SW 1271 (cell line): ENCODE data around the gene SEMG2.

Source experiments
- DNase-seq, 2 experiments: peaks; one replicate each; lab custom pipeline; 2025; lab: John Stamatoyannopoulos, UW

Gene SEMG2, protein sequence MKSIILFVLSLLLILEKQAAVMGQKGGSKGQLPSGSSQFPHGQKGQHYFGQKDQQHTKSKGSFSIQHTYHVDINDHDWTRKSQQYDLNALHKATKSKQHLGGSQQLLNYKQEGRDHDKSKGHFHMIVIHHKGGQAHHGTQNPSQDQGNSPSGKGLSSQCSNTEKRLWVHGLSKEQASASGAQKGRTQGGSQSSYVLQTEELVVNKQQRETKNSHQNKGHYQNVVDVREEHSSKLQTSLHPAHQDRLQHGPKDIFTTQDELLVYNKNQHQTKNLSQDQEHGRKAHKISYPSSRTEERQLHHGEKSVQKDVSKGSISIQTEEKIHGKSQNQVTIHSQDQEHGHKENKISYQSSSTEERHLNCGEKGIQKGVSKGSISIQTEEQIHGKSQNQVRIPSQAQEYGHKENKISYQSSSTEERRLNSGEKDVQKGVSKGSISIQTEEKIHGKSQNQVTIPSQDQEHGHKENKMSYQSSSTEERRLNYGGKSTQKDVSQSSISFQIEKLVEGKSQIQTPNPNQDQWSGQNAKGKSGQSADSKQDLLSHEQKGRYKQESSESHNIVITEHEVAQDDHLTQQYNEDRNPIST

DNA sequence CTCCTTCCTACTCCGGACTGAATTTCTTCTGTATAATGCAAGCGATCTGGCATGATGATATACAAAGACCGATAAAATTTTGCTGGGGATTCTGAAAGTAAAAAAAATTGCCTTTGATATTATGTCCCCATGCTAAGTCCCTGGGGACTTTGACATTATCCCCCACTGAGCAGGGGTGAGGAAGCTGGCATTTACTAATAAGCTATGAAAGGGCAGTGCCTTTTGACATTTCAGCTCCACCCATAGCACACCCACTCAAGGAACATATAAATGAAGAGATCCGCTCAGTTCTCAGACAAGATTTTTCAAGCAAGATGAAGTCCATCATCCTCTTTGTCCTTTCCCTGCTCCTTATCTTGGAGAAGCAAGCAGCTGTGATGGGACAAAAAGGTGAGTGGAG is at the start of gene SEMG2:
TSS of gene SEMG2 (plus strand) at position 298 of the 400 bp plus-strand sequence. CDS start at position 315, 17 bp downstream.
- DNase-seq, result no peak

DNA sequence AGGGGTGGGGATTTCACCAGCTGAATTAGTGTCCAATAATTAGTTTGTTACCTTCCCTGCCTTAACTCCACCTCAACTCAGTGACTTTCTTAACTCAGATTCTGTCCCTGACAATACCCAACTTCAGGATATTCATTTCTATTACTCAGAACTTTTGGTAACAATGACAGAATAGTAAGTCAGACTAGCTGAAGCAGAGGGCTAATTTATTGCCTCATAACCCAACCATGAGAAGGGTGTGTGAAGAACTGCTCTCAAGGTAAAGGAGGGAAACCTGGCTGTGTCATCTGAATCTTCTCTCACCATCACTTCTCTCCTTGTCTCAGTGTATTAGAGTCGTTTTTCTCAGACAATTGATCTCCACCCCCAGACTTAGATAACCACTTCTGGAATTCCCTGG is 47.7 kb upstream of the SEMG2 start:
- DNase-seq, result no peak

DNA sequence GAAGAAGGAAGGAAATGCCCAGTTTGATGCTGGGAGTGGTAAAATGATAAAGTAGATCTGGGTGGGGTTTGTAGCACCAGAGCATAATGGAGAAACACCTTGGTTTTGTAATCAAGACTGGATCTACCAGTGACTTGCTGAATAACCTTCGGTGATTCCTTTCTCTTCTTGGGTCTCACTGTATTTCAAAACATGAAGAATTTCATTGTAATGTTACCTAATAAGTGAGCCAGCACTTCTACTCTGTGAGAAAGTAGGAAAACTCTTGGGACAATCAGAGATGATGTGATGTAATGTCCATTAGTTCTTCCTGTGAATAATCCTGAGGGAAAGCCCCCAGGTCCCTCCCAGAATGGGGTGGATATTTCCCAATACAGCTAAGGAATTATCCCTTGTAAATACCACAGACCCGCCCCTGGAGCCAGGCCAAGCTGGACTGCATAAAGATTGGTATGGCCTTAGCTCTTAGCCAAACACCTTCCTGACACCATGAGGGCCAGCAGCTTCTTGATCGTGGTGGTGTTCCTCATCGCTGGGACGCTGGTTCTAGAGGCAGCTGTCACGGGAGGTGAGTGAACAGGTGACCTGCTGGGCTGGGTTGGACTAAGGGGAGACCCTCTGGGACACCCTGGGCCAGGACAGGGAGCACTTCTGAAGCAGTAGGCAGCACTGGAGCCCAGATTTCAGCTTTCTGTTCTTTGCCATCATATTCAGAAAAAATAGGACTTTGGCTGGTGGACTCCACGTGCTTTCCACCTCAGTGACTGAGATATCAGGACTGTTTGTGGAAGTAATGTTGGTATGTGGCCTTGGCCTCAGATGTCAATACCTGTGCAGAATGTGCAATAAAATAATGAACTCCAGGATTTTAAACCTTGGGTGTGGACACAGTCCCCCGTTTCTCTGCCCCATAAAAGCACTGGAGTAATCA is 46.5 kb upstream of the SEMG2 start, which contains the start of gene PI3:
TSS of gene PI3 (plus strand) at position 469 of the 931 bp plus-strand sequence. CDS start at position 490, 21 bp downstream.
- no peak for DNase-seq

DNA sequence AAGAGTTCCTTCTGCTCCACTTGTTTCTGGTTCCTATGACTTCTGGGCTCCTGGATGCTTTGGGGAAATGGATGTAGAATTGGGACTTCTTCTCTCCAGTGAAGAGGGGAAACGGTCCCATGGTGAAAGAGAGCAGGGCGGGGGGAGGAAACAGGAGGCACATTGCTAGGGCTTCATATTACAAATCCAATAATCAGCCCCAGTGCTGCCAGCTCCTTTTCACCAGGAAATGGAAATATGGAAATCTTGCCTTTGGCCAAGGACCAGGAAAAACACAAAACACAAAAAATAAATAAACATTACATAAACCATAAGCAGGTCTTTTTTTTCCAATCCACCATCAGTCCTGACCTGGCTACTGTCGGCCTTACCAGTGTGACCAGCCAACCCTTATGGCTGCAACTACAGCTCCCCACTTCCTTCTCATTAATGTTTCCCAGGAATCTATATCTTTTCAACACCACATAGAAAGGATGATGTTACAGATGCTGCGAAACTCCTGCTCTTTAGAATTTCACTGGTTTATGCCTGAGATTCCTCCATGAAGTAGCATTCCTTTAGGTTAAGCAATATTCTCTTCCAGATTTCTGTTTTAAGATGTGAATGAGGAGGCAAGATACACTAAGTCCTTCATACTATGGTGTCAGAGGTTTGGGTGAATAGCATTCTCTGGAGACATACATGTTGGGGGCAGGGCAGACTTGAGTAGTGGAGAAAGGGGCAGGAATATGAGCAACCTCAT is 44.5 kb upstream of the SEMG2 start:
- no peak for DNase-seq

DNA sequence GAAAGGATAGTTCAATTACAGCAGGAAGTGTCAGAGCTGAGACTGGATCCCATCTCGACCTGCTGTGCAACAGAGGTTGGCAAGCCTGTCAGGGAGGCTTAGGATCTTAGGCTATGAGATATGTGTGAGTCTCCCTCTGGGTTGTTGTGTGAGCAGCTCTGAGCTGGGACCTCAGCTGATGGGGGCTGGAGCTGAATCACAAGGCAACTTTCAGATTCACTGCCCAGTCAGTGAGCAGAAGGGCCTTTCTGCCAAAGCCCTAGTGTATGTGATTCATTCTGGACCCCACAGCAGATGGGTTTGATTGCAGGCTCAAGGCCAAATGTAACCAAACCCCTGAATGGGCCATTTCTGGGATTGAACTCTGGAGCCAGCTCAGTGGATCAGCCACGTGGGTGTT is 42.0 kb upstream of the SEMG2 start:
- DNase-seq, result no peak

DNA sequence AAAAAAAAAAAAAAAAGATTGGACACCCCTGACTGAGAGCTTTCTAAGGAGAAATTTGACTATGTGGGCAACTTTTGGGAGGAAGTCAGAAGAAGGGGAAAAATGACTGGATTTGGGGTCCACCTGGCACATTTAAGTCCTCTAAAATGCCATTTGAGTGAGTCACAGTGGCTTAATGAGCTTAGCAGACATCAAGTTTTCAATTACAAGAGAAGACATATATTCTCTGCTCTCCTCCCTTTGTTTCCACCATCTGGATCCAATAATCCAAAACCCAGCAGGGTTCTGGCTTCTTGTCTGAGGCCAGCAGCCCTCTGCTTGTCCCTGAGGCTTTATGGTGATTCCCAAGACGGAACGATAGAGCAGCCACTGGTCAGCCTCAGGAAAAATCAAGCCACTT is 39.5 kb upstream of the SEMG2 start:
- no peak for DNase-seq

DNA sequence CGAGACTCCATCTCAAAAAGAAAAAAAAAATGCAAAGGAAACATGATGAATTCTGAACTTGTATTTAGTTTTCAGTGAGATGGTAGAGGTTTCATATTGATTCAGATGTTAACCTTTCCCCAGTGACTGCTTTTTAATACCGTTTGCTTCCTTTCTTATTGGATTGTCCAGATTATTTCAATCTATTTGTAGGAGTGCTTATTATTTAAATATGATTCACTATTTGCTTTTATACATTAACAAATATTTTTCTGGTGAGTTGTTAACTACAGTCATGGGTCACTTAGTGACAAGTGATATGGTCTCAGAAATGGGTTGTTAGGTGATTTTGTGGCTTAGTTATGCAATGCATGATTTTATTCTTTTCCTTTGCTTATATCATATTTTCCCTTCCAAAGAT is 38.1 kb upstream of the SEMG2 start:
- DNase-seq, result no peak

DNA sequence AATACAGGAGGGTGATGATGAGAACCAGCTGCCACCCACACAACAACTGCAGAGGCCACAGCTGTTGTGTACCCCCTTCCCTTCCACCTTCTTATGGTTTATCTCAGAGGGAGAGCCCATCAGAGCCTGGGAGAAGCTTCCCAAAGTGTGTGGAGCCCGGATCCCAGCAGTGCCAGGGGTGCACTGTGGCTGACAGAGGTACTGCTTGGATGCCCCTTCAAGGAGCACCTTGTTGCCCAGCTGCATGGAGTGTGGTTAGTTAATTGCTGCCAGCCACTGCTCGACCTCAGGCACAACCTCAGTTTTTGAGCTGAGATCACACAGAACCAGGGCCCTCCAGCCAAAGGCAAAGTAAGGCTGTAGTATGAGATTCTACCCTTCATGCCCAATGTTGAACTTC is 33.5 kb upstream of the SEMG2 start:
- DNase-seq, result no peak

DNA sequence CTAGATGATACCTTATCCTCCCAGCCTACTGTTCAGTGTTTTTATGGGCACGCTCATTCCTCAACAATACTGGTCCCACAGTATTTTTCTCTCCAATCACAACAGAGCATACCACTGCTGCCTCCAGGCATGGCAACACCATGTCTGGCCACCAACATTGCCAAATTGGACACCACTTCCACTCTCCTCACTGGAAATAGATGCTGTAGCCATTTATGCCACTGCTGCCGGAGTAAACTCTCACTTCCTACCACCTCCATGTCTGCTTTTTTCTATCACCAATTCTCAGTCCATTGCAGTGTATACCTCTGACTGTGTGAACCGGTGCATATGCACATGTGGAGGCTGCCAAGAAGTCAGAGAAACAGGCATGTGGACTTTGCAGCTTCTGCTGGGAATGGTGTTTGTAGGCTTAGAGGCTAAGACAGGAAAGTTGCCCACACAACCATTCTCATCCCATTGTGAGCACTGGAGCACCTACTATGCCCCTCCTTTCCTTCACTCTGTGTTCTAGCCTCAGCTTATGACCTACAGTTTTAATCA is 32.0 kb upstream of the SEMG2 start:
- DNase-seq, result no peak

DNA sequence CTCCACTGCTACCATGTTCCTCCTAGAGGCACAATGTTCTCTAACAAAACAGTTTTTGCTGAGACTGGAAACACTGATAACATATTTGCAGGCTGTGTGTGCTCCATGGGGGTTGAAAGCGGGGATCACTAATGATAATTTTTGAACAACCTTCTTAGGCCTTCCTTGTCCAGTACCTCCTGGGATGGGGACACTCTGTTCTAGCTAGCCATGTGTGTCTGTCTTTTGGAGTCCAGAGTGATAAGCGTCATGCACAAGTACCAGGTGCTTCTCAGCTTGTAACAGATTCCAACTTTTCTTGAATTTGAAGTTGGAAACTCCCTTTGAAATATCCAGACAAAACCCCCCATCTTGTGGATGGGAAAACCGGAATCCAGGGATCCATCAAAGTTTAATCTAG is 31.3 kb upstream of the SEMG2 start:
- no peak for DNase-seq

DNA sequence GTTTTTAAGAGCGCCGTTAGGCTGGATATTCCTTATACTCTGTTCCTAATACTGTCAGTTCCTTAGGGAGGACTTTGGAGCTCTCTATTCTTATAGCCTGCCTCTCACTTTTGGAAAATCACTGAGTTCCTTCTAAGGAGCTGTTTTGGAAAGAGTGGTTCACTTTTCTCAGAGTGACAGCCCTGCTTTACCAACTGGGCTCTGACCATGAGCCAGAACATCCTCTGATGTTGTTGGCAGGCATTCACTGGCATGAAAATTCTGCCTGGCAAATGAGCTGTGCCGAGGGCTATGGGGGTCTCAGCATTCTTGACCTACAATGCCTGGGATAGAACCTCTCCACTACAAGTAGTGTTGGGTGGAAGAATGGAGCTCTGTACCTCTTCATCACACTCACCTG is 29.2 kb upstream of the SEMG2 start:
- no peak for DNase-seq

DNA sequence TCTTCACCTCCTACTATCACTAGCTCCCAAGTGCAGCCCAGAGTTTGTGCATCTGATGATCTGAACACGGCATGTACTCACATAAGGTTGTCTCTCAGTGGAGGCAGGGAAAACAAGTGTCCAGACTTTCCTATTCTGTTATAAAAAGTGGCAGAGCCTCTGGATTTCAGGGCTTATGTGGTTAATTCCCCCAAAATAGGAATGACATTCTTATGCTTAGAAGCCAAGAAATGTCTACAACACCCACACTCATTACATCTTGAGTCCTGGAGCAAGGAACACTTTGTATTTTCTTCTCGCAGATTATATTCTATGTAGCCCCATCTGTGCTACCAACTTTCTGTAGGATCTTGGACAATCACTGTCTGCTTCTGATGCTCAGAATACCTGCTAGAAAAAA is 27.8 kb upstream of the SEMG2 start:
- no peak for DNase-seq

DNA sequence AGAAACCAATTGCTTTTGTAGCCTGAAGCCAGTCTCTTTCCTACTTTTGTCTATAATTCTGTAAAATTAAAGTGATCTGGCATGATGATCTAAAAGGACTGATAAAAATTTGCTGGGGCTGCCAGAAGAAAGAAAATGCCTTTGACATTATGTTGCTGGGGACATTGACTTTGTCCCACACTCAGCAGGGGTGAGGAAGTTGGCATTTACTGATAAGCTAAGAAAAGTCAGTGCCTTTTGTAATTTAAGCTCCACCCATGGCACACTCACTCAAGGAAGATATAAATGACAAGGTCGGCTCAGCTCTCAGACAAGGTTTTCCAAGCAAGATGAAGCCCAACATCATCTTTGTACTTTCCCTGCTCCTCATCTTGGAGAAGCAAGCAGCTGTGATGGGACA is 14.4 kb upstream of the SEMG2 start, which contains the start of gene SEMG1:
TSS of gene SEMG1 (plus strand) at position 309 of the 400 bp plus-strand sequence. CDS start at position 330, 21 bp downstream.
- DNase-seq, result no peak

DNA sequence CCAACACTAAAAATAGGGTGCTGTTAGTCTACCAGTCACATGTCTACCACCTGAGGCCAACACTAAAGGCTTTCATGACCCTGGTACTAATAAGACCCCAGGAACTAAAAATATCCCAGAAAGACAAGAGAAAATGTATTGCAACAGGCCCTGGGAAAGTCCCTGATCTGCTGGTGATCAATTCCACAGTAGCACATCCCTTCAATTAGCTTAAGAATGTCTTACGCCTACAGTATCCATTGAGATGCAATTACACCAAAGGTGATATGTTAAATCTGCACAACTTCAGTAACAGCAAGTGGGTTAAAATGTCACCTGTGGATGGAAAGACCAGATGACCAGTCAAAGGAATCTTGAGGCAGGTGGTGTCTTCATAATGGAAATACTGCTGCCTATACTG is 11.2 kb upstream of the SEMG2 start:
- no peak for DNase-seq

DNA sequence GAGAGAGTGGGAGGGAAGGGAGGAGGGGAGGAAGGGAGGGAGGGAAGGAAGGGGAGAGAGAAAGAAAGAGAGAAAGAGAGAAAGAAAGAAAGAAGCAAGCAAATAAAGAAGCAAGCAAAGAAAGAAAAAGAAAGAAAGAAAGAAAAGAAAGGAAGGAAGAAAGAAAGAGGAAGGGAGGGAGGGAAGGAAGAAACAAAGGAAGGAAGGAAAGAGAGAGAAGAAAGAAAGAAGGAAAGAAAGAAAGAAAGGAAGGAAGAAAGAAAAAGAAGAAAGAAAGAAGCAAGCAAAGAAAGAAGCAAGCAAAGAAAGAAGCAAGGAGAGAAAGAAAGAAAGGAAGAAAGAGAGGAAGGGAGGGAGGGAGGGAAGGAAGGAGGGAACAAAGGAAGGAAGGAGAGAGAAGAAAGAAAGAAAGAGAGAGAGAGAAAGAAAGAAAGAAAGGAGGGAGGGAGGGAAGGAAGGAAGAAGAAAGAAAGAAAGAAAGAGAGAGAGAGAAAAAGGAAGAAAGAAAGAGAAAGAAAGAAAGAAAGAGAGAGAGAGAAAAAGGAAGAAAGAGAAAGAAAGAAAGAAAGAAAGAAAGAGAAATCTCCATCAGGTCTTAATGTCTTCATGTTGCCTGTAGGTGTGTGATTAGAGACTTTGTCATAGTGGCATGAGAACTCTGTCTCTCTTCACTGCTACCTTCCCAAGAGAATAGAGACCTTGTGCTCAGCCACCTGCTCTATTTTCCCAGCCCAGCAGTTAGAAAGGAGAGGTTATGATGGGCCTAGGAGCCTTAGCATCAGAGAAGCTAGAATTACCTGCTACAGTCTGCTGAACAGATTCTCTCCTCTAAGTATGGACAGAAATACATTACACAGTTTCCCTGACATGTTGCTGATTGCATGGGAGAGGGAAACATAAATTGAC is 9.4 kb upstream of the SEMG2 start:
- DNase-seq, result no peak

DNA sequence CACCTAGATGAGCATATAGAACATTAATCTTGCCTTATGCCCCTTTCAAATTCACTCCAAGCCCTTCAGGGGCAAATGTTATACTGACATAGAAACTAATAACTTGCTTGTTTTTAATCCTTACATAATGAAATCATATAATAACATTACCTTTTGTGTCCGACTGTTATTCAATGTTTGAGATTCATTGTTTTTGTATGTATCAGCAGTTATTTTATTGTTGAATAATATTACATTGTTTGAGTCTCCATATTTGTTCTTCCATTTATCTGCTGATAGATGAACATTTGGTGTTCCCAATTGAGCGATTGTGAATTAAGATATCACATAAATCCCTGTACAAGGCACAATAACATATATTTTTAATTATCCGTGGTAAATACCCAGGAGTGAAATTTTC is 8.3 kb upstream of the SEMG2 start:
- DNase-seq, result no peak

DNA sequence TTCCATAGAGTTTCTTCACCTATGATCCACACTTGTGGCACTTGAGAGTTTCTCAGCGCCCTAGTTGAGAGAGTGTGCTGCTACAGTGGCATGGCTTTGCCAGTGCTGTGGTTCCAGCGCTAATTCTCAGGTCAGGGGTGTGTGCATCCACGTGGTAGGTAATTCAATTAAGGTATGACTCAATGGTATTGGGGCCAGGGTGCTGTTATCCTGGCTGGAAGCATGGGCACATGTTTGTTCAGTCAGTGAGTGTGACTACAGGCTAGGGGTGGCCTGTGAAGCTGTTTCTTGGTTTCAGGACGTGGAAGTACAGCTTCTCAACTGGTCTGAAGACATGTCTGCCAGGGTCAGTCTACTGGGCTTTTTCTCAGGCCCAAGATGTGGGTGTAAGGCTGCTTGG is 3.0 kb upstream of the SEMG2 start:
- DNase-seq, result no peak

DNA sequence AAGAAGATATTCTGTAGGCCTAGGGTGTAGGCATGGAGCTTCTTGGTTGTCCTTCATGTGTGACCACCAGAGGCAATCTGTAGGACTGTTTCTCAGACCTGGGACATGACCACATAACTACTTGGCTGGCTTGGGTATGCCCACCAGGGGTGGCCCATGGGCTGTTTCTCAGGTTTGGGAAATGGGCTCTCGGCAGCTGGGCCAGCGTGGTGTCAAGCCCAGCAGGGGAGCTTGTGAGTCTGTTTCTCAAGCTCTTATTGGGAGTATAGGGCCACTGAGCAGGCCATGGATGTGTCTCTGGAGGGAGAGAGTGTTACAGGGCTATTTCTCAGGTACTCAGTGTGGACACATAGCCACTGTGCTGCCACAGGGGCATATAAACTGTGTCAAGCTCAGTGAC is 2.5 kb upstream of the SEMG2 start:
- DNase-seq, result no peak

DNA sequence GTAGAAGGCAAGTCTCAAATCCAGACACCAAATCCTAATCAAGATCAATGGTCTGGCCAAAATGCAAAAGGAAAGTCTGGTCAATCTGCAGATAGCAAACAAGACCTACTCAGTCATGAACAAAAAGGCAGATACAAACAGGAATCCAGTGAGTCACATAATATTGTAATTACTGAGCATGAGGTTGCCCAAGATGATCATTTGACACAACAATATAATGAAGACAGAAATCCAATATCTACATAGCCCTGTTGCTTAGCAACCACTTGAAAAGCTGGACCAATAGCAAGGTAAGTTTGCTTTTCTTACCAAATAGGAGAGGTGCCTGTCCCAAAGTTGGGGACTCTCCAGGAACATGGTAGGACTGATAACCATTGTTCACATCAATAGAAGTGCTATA is 2.0 kb downstream of the SEMG2 start:
- no peak for DNase-seq

DNA sequence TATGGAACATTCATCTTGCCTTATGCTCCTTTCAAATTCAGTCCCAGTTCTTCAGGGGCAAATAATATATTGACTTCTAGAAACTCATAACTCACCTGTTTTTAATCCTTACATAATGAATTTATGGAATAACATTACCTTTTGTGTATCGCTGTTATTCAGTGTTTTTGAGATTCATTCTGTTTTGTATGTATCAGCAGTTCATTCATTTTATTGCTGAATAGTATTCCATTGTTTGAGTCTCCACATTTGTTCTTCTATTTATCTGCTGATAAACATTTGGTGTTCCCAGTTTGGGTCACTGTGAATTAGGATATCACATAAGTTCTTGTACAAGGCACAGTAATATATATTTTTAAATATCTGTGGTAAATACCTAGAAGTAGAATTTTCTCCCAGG is 5.1 kb downstream of the SEMG2 start:
- DNase-seq, result no peak
